Measurements from ENCODE around the gene SCGN. TPM values are rescaled to one million over a fixed set of nuclear protein-coding genes. Genes with fewer than 3 reads are reported as not detected.

The SCGN gene
- polyA plus RNA-seq, 3 donors: not detected

DNA sequence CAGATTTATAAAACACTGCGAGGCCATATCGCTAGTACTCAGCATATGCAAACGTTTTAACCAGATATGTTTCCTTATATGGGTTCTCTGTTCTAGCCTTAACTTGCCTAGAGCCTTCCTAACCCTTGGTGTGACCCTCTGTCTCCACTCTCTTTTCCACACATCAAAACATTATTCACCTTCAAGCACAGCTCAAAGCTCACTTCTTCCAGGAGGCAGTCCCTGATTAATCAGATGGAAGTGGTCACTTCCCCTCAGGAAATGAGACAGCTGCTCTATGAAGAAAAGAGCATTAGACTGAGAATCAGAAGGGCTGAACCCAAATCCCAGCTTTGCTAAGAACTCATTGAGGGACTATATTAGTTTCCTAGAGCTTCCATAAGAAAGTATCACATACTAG, 62.8 kb downstream of the SCGN start:
- WGBS (ENCODE audit: insufficient coverage): 44% methylated on average over 3 of the region's 3 CpGs
- intact Hi-C loops (cut with micrococcal nuclease): no loop called here
- H3K36me3 ChIP-seq (replicated peaks in 1 of 2; ENCODE audit: control insufficient read depth in 1 of 2, insufficient read depth in 2 of 2, low read length in 2 of 2): no peaks in the 10 kb centered on the region
- H3K9me3 ChIP-seq (replicated peaks in 1 of 2; ENCODE audit: control insufficient read depth in 1 of 2, insufficient read depth in 1 of 2, low read length in 2 of 2): peaks cover 0 to 3% of the 10 kb centered on the region in 2 donors
- H3K4me3 Mint-ChIP-seq: peak overlapping the region in 1 of 2 donors; percentile 7
- no peaks in the 10 kb centered on the region for H3K79me2 ChIP-seq (ENCODE audit: insufficient read depth, low read length)
- peak in 2 of 3 donors; percentile 7 to 23 for DNase-seq
- H3K27me3 Mint-ChIP-seq (ENCODE audit: low read depth in 3 of 3): peaks cover 0 to 2% (median 0%) of the 10 kb centered on the region in 3 donors
- peaks cover 15% of the 10 kb centered on the region for H3K4me1 Mint-ChIP-seq
- no peaks in the 10 kb centered on the region for H3K36me3 Mint-ChIP-seq
- H3K9ac ChIP-seq (ENCODE audit: insufficient read depth, low read length, poor library complexity, severe bottlenecking): no peak overlapping the region
- no peaks in the 10 kb centered on the region for H3K27me3 ChIP-seq (ENCODE audit: control insufficient read depth in 2 of 2, insufficient read depth in 2 of 2, low read length in 2 of 2)
- H2AFZ ChIP-seq (ENCODE audit: insufficient read depth, low read depth, low read length, poor library complexity, severe bottlenecking): no peak overlapping the region
- TF ChIP-seq, protein P1, sequence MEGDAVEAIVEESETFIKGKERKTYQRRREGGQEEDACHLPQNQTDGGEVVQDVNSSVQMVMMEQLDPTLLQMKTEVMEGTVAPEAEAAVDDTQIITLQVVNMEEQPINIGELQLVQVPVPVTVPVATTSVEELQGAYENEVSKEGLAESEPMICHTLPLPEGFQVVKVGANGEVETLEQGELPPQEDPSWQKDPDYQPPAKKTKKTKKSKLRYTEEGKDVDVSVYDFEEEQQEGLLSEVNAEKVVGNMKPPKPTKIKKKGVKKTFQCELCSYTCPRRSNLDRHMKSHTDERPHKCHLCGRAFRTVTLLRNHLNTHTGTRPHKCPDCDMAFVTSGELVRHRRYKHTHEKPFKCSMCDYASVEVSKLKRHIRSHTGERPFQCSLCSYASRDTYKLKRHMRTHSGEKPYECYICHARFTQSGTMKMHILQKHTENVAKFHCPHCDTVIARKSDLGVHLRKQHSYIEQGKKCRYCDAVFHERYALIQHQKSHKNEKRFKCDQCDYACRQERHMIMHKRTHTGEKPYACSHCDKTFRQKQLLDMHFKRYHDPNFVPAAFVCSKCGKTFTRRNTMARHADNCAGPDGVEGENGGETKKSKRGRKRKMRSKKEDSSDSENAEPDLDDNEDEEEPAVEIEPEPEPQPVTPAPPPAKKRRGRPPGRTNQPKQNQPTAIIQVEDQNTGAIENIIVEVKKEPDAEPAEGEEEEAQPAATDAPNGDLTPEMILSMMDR (IDR thresholded peaks at IDR 0.05): no peak
- H3K4me1 ChIP-seq (ENCODE audit: control insufficient read depth in 1 of 2, insufficient read depth in 2 of 2, low read length in 2 of 2): peaks cover 10 to 11% of the 10 kb centered on the region in 2 donors
- no peaks in the 10 kb centered on the region for H4K20me1 ChIP-seq (ENCODE audit: insufficient read depth, low read length)
- H3K4me2 ChIP-seq (replicated peaks; ENCODE audit: extremely low read depth, low read length, poor library complexity, severe bottlenecking): no peak overlapping the region
- no peak overlapping the region for H3K27ac Mint-ChIP-seq
- H3K4me3 ChIP-seq (replicated peaks in 1 of 3; ENCODE audit: low read depth in 2 of 3, low read length in 3 of 3): no peak overlapping the region
- peaks cover 0 to 6% (median 2%) of the 10 kb centered on the region in 7 donors for H3K9me3 Mint-ChIP-seq
- no peak overlapping the region for H3K27ac ChIP-seq (ENCODE audit: low read depth in 1 of 2, low read length in 2 of 2)

DNA sequence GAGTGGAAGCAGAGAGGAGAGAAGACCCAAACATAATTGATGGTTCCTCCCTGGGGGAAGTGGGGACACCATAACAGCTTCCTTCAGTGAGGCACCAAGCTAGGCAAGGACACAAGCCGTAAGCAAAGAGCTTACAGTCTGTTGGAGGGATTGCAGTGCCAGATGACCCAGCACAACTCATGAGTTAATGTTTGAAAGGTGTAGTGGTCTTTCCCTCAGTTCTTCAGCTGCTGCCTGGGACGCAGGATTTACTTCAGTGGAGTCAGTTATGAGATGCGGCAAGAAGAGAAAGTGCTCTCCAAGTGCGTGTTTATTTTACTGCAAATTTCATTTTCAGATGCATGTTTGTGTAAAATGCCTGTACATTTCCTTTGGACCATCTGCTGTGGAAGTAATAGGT, 63.8 kb downstream of the SCGN start:
- H3K36me3 Mint-ChIP-seq: no peaks in the 10 kb centered on the region
- Histone ChIP-seq H3K27ac (ENCODE audit: low read depth in 1 of 2, low read length in 2 of 2) (no peak overlapping the region), H3K79me2 (ENCODE audit: insufficient read depth, low read length) (no peaks in the 10 kb centered on the region), H3K9me3 (replicated peaks in 1 of 2; ENCODE audit: control insufficient read depth in 1 of 2, insufficient read depth in 1 of 2, low read length in 2 of 2) (no peaks in the 10 kb centered on the region), H3K4me1 (ENCODE audit: control insufficient read depth in 1 of 2, insufficient read depth in 2 of 2, low read length in 2 of 2) (peaks cover 10 to 11% of the 10 kb centered on the region in 2 donors), H3K36me3 (replicated peaks in 1 of 2; ENCODE audit: control insufficient read depth in 1 of 2, insufficient read depth in 2 of 2, low read length in 2 of 2) (no peaks in the 10 kb centered on the region), H3K9ac (ENCODE audit: insufficient read depth, low read length, poor library complexity, severe bottlenecking) (no peak overlapping the region), H2AFZ (ENCODE audit: insufficient read depth, low read depth, low read length, poor library complexity, severe bottlenecking) (no peak overlapping the region), H3K4me2 (replicated peaks; ENCODE audit: extremely low read depth, low read length, poor library complexity, severe bottlenecking) (no peak overlapping the region), H4K20me1 (ENCODE audit: insufficient read depth, low read length) (no peaks in the 10 kb centered on the region), H3K27me3 (ENCODE audit: control insufficient read depth in 2 of 2, insufficient read depth in 2 of 2, low read length in 2 of 2) (no peaks in the 10 kb centered on the region), H3K4me3 (replicated peaks in 1 of 3; ENCODE audit: low read depth in 2 of 3, low read length in 3 of 3) (no peak overlapping the region)
- H3K9me3 Mint-ChIP-seq: peaks cover 0 to 2% (median 0%) of the 10 kb centered on the region in 7 donors
- DNase-seq: no peak
- no peak overlapping the region for H3K4me3 Mint-ChIP-seq
- WGBS (ENCODE audit: insufficient coverage): 92% methylated on average over 3 of the region's 4 CpGs
- peaks cover 15% of the 10 kb centered on the region for H3K4me1 Mint-ChIP-seq
- no peak overlapping the region for H3K27ac Mint-ChIP-seq
- TF ChIP-seq, protein P1 (IDR thresholded peaks at IDR 0.05): no peak
- H3K27me3 Mint-ChIP-seq (ENCODE audit: low read depth in 3 of 3): peaks cover 0 to 2% (median 0%) of the 10 kb centered on the region in 3 donors
- intact Hi-C loops (cut with micrococcal nuclease): no loop called here

Measured in CD14-positive monocyte (primary cell).